DOHH2 (cell line): Measurements from ENCODE around the gene ARPC1B.
"Not testable (repeated sequence)": the region's sequence is repeated elsewhere in the genome, so short reads cannot be mapped to it uniquely, and the experiment has no call there.

Experiments used
- H3F3A ChIP-seq: fragments of 200-600 bp; sonication (generic), shearing (Covaris generic); 2 replicates; pipeline ENCODE4 v1.6.0; 2016; ENCODE audit warnings: antibody characterized with exemption, mild to moderate bottlenecking; ENCODE audit not compliant: control insufficient read depth, insufficient read depth
- H3K27ac ChIP-seq: fragments of 200-600 bp; sonication (generic); 2 replicates; pipeline ENCODE4 v1.5.1; 2014; ENCODE audit warnings: low read depth, mild to moderate bottlenecking, low read length, moderate library complexity
- H3K27me3 ChIP-seq: fragments of 200-600 bp; sonication (generic); 2 replicates; pipeline ENCODE4 v1.6.1; 2014; ENCODE audit warnings: mild to moderate bottlenecking, low read length, mixed read lengths; ENCODE audit not compliant: control insufficient read depth
- H3K36me3 ChIP-seq: fragments of 200-600 bp; sonication (generic); 2 replicates; pipeline ENCODE4 v1.6.1; 2014; ENCODE audit warnings: mild to moderate bottlenecking, low read length, moderate library complexity, mixed read lengths; ENCODE audit not compliant: control insufficient read depth
- H3K4me1 ChIP-seq: fragments of 200-600 bp; sonication (generic); 2 replicates; pipeline ENCODE4 v1.6.1; 2014; ENCODE audit warnings: mild to moderate bottlenecking, low read length, mixed read lengths; ENCODE audit not compliant: control insufficient read depth
- H3K4me2 ChIP-seq: fragments of 200-600 bp; sonication (generic); 2 replicates; pipeline ENCODE4 v1.6.0; 2014; ENCODE audit warnings: mild to moderate bottlenecking, low read length, moderate library complexity
- H3K4me3 ChIP-seq: fragments of 200-600 bp; sonication (generic); 2 replicates; pipeline ENCODE4 v1.5.1; 2014; ENCODE audit warnings: mild to moderate bottlenecking, low read length, mixed read lengths
- H3K79me2 ChIP-seq: fragments of 200-600 bp; sonication (generic); 2 replicates; pipeline ENCODE4 v1.6.1; 2014; ENCODE audit warnings: mild to moderate bottlenecking, low read length, mixed read lengths; ENCODE audit not compliant: control insufficient read depth
- H3K9me2 ChIP-seq: fragments of 200-600 bp; sonication (generic); replicated peaks from 2 replicates; pipeline ENCODE4 v1.6.1; 2014; ENCODE audit warnings: mild to moderate bottlenecking, low read length, mixed read lengths; ENCODE audit not compliant: control insufficient read depth
- H3K9me3 ChIP-seq: fragments of 200-600 bp; sonication (generic); 2 replicates; pipeline ENCODE4 v1.6.1; 2014; ENCODE audit warnings: antibody characterized with exemption, low read length, mixed read lengths; ENCODE audit not compliant: control insufficient read depth, insufficient read depth
- H4K20me1 ChIP-seq: fragments of 200-600 bp; sonication (generic); 2 replicates; pipeline ENCODE4 v1.6.0; 2014; ENCODE audit warnings: low read depth, mild to moderate bottlenecking, antibody characterized with exemption, low read length, moderate library complexity; ENCODE audit not compliant: control insufficient read depth, insufficient read depth
- EZH2phosphoT487 ChIP-seq: fragments of 200-600 bp; sonication (generic); IDR thresholded peaks from 2 replicates; pipeline ENCODE4 v1.6.1; 2017; ENCODE audit warnings: borderline replicate concordance, mild to moderate bottlenecking, antibody characterized with exemption, low read length, moderate library complexity, mixed read lengths
- TF ChIP-seq, protein P1 (sequence below): fragments of 200-600 bp; sonication (generic); IDR thresholded peaks from one replicate; pipeline ENCODE4 v1.5.1; 2014; ENCODE audit warnings: antibody characterized with exemption, mild to moderate bottlenecking, low read depth, low read length; ENCODE audit not compliant: poor library complexity, severe bottlenecking

Gene ARPC1B

GRCh38 chr7:99410635-99411034 lies 36.1 kb downstream of the ARPC1B start:
- TF ChIP-seq, protein P1, sequence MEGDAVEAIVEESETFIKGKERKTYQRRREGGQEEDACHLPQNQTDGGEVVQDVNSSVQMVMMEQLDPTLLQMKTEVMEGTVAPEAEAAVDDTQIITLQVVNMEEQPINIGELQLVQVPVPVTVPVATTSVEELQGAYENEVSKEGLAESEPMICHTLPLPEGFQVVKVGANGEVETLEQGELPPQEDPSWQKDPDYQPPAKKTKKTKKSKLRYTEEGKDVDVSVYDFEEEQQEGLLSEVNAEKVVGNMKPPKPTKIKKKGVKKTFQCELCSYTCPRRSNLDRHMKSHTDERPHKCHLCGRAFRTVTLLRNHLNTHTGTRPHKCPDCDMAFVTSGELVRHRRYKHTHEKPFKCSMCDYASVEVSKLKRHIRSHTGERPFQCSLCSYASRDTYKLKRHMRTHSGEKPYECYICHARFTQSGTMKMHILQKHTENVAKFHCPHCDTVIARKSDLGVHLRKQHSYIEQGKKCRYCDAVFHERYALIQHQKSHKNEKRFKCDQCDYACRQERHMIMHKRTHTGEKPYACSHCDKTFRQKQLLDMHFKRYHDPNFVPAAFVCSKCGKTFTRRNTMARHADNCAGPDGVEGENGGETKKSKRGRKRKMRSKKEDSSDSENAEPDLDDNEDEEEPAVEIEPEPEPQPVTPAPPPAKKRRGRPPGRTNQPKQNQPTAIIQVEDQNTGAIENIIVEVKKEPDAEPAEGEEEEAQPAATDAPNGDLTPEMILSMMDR, result no peak
- no peak for TF ChIP-seq EZH2phosphoT487
- Histone ChIP-seq H3K36me3 (peaks cover 84% of the 10 kb centered on the region), H3K4me1 (peaks cover 33% of the 10 kb centered on the region), H3K4me2 (peak overlapping the region; percentile 85), H3K4me3 (peak overlapping the region; percentile 83), H3K9me3 (no peaks in the 10 kb centered on the region), H3K27me3 (no peaks in the 10 kb centered on the region), H3F3A (peaks cover 11% of the 10 kb centered on the region), H3K79me2 (peaks cover 78% of the 10 kb centered on the region), H3K9me2 (no peaks in the 10 kb centered on the region), H3K27ac (no peak overlapping the region), H4K20me1 (peaks cover 30% of the 10 kb centered on the region; the same call in 1 of the 2 replicates)

GRCh38 chr7:99415513-99416127 lies 41.1 kb downstream of the ARPC1B start:
- TF ChIP-seq, protein P1, result peak; percentile 61
- Histone ChIP-seq H3K36me3 (peaks cover 93% of the 10 kb centered on the region), H3K79me2 (peaks cover 51% of the 10 kb centered on the region)

GRCh38 chr7:99418260-99418659 lies 43.7 kb downstream of the ARPC1B start:
- H3K79me2 ChIP-seq, result peaks cover 29% of the 10 kb centered on the region

More at GRCh38 chr7:99415513-99416127, 41.1 kb downstream of the ARPC1B start:
- H3K4me3 ChIP-seq, H3K9me3 ChIP-seq, H3K4me2 ChIP-seq, H3K27ac ChIP-seq, H3K9me2 ChIP-seq, H3K4me1 ChIP-seq, H3F3A ChIP-seq, H3K27me3 ChIP-seq: not testable (repeated sequence)
- H4K20me1 ChIP-seq, result peaks cover 15% of the 10 kb centered on the region; the same call in 1 of the 2 replicates

More at GRCh38 chr7:99418260-99418659, 43.7 kb downstream of the ARPC1B start:
- peaks cover 87% of the 10 kb centered on the region for H3K36me3 ChIP-seq
- peaks cover 14% of the 10 kb centered on the region; the same call in 1 of the 2 replicates for H4K20me1 ChIP-seq
- no peak overlapping the region for H3K27ac ChIP-seq
- peaks cover 12% of the 10 kb centered on the region for H3F3A ChIP-seq
- H3K27me3 ChIP-seq, result no peaks in the 10 kb centered on the region
- no peaks in the 10 kb centered on the region for H3K4me1 ChIP-seq
- H3K9me3 ChIP-seq, result no peaks in the 10 kb centered on the region
- TF ChIP-seq EZH2phosphoT487, result no peak
- TF ChIP-seq, protein P1, result no peak
- no peak overlapping the region for H3K4me2 ChIP-seq
- H3K9me2 ChIP-seq, result no peaks in the 10 kb centered on the region
- no peak overlapping the region for H3K4me3 ChIP-seq
